Kidney epithelial cell (primary cell): Measurements from ENCODE around the gene MSLN. TPM values are rescaled to one million over a fixed set of nuclear protein-coding genes. Genes with fewer than 3 reads are reported as not detected.

Source experiments
- DNase-seq: peaks from one replicate; pipeline ENCODE4 v3.0.0-alpha.2; 2010; ENCODE audit warnings: low read depth
- H3K27me3 ChIP-seq: 2 replicates; pipeline ENCODE4 v1.6.0; 2011; ENCODE audit warnings: low read length; ENCODE audit not compliant: control insufficient read depth, insufficient read depth
- H3K36me3 ChIP-seq: 2 replicates; pipeline ENCODE4 v1.5.1; 2011; ENCODE audit warnings: low read length; ENCODE audit not compliant: control insufficient read depth, insufficient read depth
- H3K4me3 ChIP-seq: 2 replicates; pipeline ENCODE4 v1.5.1; 2011; ENCODE audit warnings: low read depth, mild to moderate bottlenecking, control low read depth, low read length
- total RNA-seq: library from RNA; depleted of rRNA; stranded (reverse); fragments of >200 nt; gene quantifications from 2 replicates; pipeline ENCODE4 v1.2.3, GENCODE V29; 2015
- TF ChIP-seq, protein P1 (sequence below): IDR thresholded peaks from 2 replicates; pipeline ENCODE4 v1.5.1; 2011; ENCODE audit warnings: mild to moderate bottlenecking, moderate library complexity, low read length, control low read depth, inconsistent platforms; ENCODE audit not compliant: insufficient read depth, poor library complexity, severe bottlenecking

The MSLN gene
- total RNA-seq, 1 donor from 2014 or later: 8.6 TPM

DNA sequence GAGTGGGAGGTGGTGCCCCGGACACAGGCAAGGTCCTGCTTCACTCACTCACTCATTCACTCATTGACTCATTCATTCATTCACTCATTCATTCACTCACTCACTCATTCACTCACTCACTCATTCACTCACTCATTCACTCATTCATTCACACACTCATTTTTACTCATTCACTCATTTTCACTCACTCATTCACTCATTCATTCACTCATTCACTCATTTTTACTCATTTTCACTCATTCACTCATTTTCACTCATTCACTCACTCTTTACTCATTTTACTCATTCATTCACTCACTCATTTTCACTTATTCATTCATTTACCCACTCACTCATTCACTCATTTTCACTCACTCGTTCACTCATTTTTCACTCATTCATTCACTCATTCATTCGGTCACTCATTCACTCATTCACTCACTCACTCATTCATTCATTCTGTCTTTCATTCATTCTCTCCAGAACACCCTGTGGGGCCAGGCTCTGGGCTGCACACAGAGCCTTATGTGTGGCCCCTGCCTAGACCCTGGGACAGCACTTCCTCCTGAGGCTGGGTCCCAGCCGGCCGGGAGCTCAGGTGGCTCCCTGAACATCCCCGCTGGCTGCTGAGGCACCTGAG, 18.5 kb downstream of the MSLN start:
- peaks cover 21% of the 10 kb centered on the region for H3K27me3 ChIP-seq
- TF ChIP-seq, protein P1, sequence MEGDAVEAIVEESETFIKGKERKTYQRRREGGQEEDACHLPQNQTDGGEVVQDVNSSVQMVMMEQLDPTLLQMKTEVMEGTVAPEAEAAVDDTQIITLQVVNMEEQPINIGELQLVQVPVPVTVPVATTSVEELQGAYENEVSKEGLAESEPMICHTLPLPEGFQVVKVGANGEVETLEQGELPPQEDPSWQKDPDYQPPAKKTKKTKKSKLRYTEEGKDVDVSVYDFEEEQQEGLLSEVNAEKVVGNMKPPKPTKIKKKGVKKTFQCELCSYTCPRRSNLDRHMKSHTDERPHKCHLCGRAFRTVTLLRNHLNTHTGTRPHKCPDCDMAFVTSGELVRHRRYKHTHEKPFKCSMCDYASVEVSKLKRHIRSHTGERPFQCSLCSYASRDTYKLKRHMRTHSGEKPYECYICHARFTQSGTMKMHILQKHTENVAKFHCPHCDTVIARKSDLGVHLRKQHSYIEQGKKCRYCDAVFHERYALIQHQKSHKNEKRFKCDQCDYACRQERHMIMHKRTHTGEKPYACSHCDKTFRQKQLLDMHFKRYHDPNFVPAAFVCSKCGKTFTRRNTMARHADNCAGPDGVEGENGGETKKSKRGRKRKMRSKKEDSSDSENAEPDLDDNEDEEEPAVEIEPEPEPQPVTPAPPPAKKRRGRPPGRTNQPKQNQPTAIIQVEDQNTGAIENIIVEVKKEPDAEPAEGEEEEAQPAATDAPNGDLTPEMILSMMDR: no peak
- no peak overlapping the region for H3K4me3 ChIP-seq
- DNase-seq: no peak
- H3K36me3 ChIP-seq: no peaks in the 10 kb centered on the region

DNA sequence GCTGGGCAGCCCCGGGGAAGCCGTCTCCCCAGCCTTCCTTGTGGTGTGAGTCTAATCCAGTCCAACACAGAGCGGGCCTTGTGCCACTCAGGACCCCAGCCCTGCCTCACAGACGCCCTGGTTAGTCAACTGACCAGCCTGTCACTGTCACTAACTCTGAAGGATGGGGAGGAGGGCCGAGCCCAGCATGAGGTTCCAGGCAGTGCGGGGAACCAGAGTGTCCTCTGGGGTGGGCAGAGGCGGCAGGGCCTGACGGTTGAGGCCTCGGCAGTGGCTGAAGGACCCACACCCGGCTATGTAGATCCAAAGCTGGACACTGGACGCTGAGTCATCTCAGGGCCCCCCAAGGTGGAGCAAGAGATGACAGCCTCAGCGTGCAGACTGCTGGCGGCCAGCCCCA, 19.0 kb downstream of the MSLN start:
- H3K27me3 ChIP-seq: peaks cover 21% of the 10 kb centered on the region
- DNase-seq: no peak
- no peaks in the 10 kb centered on the region for H3K36me3 ChIP-seq
- TF ChIP-seq, protein P1: no peak
- H3K4me3 ChIP-seq: no peak overlapping the region

DNA sequence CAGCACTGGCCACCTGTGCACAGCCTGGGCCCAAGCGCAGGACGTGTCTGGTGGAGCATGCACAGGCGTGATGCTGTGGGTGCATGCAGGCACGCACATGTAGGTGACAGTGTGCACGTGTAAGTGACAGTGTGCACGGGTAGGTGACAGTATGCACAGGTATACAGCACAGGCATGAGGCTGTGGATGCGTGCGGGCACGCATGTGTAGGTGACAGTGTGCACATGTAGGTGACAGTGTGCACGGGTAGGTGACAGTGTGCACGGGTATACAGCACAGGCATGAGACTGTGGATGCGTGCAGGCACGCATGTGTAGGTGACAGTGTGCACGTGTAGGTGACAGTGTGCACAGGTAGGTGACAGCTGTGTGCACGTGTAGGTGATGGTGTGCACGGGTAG, 19.8 kb downstream of the MSLN start:
- Histone ChIP-seq H3K4me3 (no peak overlapping the region), H3K27me3 (peaks cover 21% of the 10 kb centered on the region), H3K36me3 (no peaks in the 10 kb centered on the region)
- DNase-seq: no peak
- TF ChIP-seq, protein P1: no peak

DNA sequence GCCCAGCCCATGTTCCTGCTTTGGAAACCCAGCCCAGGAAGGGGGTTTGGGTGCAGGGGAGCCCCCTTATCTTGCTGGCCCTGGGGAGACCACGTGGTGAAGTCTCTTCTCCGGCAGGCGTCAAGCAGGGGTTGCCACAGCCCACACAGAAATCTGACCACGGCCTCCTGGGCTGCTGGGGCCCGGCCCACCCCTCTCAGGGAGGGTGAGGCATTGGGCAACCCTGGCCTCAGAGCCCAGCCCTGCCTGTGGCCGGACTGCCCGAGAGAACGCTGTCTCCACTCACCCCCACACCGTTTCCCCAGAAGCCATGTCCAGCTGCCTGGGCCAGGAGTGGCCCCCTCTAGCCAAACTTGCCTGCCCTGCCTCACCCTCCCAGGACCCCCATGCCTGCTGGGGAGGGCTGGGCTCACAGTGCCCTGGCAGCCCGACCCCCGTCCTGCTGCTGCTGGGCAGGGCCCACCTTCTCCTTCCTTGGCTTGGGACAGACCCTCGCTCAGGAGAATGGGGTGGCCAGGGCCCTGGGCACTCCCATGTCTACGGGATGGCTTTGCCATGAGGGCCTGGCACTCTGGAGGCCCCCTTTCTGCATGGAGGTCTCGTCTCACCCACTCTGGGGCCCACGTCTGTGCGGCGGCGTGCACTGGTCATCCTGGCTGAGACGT, 20.9 kb downstream of the MSLN start:
- TF ChIP-seq, protein P1: no peak
- Histone ChIP-seq H3K4me3 (no peak overlapping the region), H3K27me3 (peaks cover 21% of the 10 kb centered on the region), H3K36me3 (no peaks in the 10 kb centered on the region)
- DNase-seq: no peak

DNA sequence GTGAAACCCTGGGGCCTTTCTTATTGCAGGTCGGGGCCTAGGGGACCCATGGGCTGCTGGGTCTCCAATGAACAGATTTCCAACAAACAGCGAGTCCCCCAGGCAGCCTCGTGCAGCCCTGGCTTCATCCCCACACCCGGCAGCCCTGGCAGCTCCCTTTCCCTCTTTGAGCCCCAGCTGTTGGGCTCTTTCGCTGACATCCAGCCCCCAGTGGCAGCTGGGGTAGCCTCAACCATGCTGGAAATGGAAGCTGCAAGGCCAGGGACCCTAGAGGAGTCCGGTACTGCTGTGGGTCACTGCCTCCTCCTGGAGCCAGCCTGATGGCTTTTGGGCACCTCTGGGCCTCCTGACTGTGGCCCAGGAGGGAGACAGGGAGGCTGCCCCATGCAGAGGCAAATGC, 21.7 kb downstream of the MSLN start:
- peaks cover 21% of the 10 kb centered on the region for H3K27me3 ChIP-seq
- no peaks in the 10 kb centered on the region for H3K36me3 ChIP-seq
- TF ChIP-seq, protein P1: no peak
- DNase-seq: no peak
- H3K4me3 ChIP-seq: no peak overlapping the region
